Keratinocyte (primary cell): ENCODE results near the gene TRAF3. TPM values are rescaled to one million over a fixed set of nuclear protein-coding genes. Genes with fewer than 3 reads are reported as not detected.

ENCODE experiments used
- DNase-seq: peaks from one replicate; pipeline ENCODE4 v3.0.0-alpha.2; 2011; ENCODE audit warnings: low read depth, missing footprints, low spot score
- FAIRE-seq: peaks from 2 replicates; lab custom pipeline; 2011; peaks lifted over from hg19 to GRCh38; lab: Jason Lieb, UNC
- H2AFZ ChIP-seq: 2 replicates; pipeline ENCODE4 v1.6.0; 2012; ENCODE audit warnings: low read length, control low read depth, inconsistent platforms; ENCODE audit not compliant: control insufficient read depth
- H3K27ac ChIP-seq: 2 replicates; pipeline ENCODE4 v1.5.1; 2011; ENCODE audit warnings: low read length; ENCODE audit not compliant: control insufficient read depth, insufficient read depth
- H3K27me3 ChIP-seq: 3 replicates; pipeline ENCODE4 v1.6.0; 2011; ENCODE audit warnings: low read length; ENCODE audit not compliant: control insufficient read depth, insufficient read depth; ENCODE audit errors: extremely low read depth
- H3K36me3 ChIP-seq, 2 experiments: 2 replicates in 1 of 2; 3 replicates in 1 of 2; pipeline ENCODE4 v1.5.1; 2011; ENCODE audit warnings: low read length in 2 of 2, mild to moderate bottlenecking in 1 of 2; ENCODE audit not compliant: control insufficient read depth in 2 of 2, insufficient read depth in 2 of 2; ENCODE audit errors: extremely low read depth in 1 of 2
- H3K4me1 ChIP-seq: 3 replicates; pipeline ENCODE4 v1.5.1; 2011; ENCODE audit warnings: low read length; ENCODE audit not compliant: control insufficient read depth, insufficient read depth; ENCODE audit errors: extremely low read depth
- H3K4me2 ChIP-seq: 3 replicates; pipeline ENCODE4 v1.6.0; 2011; ENCODE audit warnings: low read depth, low read length; ENCODE audit not compliant: control insufficient read depth, insufficient read depth; ENCODE audit errors: extremely low read depth
- H3K4me3 ChIP-seq, 3 experiments: fragments of 200-600 bp in 1 of 3; sonication (generic) in 1 of 3; 2 replicates in 2 of 3; 3 replicates in 1 of 3; pipeline ENCODE4 v1.5.1; 2011 to 2016; ENCODE audit warnings: low read length in 3 of 3, mild to moderate bottlenecking in 3 of 3, control low read depth in 2 of 3, inconsistent platforms in 1 of 3, low read depth in 1 of 3, mixed read lengths in 1 of 3, mixed run types in 1 of 3, moderate library complexity in 1 of 3; ENCODE audit not compliant: control insufficient read depth in 2 of 3, insufficient read depth in 2 of 3; ENCODE audit errors: extremely low read depth in 1 of 3
- H3K79me2 ChIP-seq: 2 replicates; pipeline ENCODE4 v1.6.0; 2012; ENCODE audit warnings: low read length; ENCODE audit not compliant: control insufficient read depth, insufficient read depth
- H3K9ac ChIP-seq: 3 replicates; pipeline ENCODE4 v1.6.0; 2011; ENCODE audit warnings: low read length; ENCODE audit not compliant: control insufficient read depth, insufficient read depth; ENCODE audit errors: extremely low read depth
- H3K9me1 ChIP-seq: 3 replicates; pipeline ENCODE4 v1.6.0; 2011; ENCODE audit warnings: low read length; ENCODE audit not compliant: control insufficient read depth, insufficient read depth; ENCODE audit errors: extremely low read depth
- H3K9me3 ChIP-seq: 2 replicates; pipeline ENCODE4 v1.5.1; 2012; ENCODE audit warnings: low read depth, low read length; ENCODE audit not compliant: control insufficient read depth
- H4K20me1 ChIP-seq: 3 replicates; pipeline ENCODE4 v1.6.0; 2011; ENCODE audit warnings: low read length; ENCODE audit not compliant: control insufficient read depth, insufficient read depth; ENCODE audit errors: extremely low read depth
- CTCF ChIP-seq, 3 experiments: IDR thresholded peaks in 1 of 3; conservative IDR thresholded peaks in 1 of 3; optimal IDR thresholded peaks in 1 of 3; 2 replicates in 2 of 3; 3 replicates in 1 of 3; pipeline versions ENCODE3 to v1.5.1; 2011; ENCODE audit warnings: low read length in 3 of 3, mild to moderate bottlenecking in 3 of 3, moderate library complexity in 2 of 3, control low read depth in 1 of 3, inconsistent platforms in 1 of 3; ENCODE audit not compliant: insufficient read depth in 2 of 3; ENCODE audit errors: extremely low read depth in 1 of 3
- EZH2 ChIP-seq: IDR thresholded peaks from one replicate; pipeline ENCODE4 v1.6.1; 2012; ENCODE audit warnings: inconsistent platforms, mild to moderate bottlenecking, low read length, moderate library complexity
- dilution Hi-C: fragments of 300-500 bp; cut with MboI; formaldehyde crosslinking; loops from one replicate; pipeline ENCODE4 v1.7.0; 2020; ENCODE audit warnings: low sequenced_read_pairs; ENCODE audit not compliant: extremely low pct_ligation_motif_present
- polyA plus RNA-seq, 5 experiments: library from polyadenylated mRNA; depleted of rRNA in 3 of 5; stranded (reverse) in 3 of 5; stranded (forward) in 1 of 5; unstranded in 1 of 5; fragments of >200 nt; gene quantifications; 1 replicate in 1 of 5; 2 replicates in 3 of 5; 3 replicates in 1 of 5; pipeline versions ENCODE4 v1.2.1 to v1.2.3, GENCODE V29; 2011 to 2012; ENCODE audit warnings: missing spikeins in 2 of 5, low read depth in 1 of 5, low replicate concordance in 1 of 5
- small RNA-seq, 3 experiments: library from RNA; depleted of rRNA; stranded (forward); fragments of <200 nt; gene quantifications; one replicate each; pipeline ENCODE3, GENCODE V24; 2012; ENCODE audit warnings: low read depth in 3 of 3, low replicate concordance in 1 of 3; ENCODE audit not compliant: insufficient read length in 3 of 3

TRAF3 gene
- polyA plus RNA-seq, 1 donor (not counting 4 experiments of a cell fraction or from before 2014, with no cell fraction given): 12.5 TPM

GRCh38 chr14:102957222-102957621 lies 180.0 kb downstream of the TRAF3 start:
- no peak overlapping the region for H3K4me3 ChIP-seq
- peaks cover 39 to 46% of the 10 kb centered on the region in 2 experiments for H3K36me3 ChIP-seq
- H4K20me1 ChIP-seq: no peaks in the 10 kb centered on the region
- no peaks in the 10 kb centered on the region for H3K9me3 ChIP-seq
- dilution Hi-C loops: no loop called here
- FAIRE-seq (no peak), DNase-seq (no peak)
- no peak for TF ChIP-seq CTCF (optimal IDR thresholded peaks at IDR 0.05 in 1 of 3, IDR thresholded peaks at IDR 0.05 in 1 of 3, conservative IDR thresholded peaks at IDR 0.05 in 1 of 3; ENCODE audit: extremely low read depth in 1 of 3, insufficient read depth in 2 of 3, low read length in 3 of 3)
- no peak for TF ChIP-seq EZH2
- H3K4me1 ChIP-seq: no peaks in the 10 kb centered on the region
- no peak overlapping the region for H3K27ac ChIP-seq
- no peak overlapping the region for H2AFZ ChIP-seq
- H3K79me2 ChIP-seq: no peaks in the 10 kb centered on the region
- no peaks in the 10 kb centered on the region for H3K9me1 ChIP-seq
- no peak overlapping the region for H3K9ac ChIP-seq
- H3K27me3 ChIP-seq: no peaks in the 10 kb centered on the region
- no peak overlapping the region for H3K4me2 ChIP-seq

- FAIRE-seq: no peak
- dilution Hi-C loops: no loop called here
- Histone ChIP-seq H3K4me1 (no peaks in the 10 kb centered on the region), H3K79me2 (no peaks in the 10 kb centered on the region), H3K9me1 (no peaks in the 10 kb centered on the region), H3K36me3 (peaks cover 37 to 43% of the 10 kb centered on the region in 2 experiments), H3K9me3 (no peaks in the 10 kb centered on the region), H3K4me3 (no peak overlapping the region), H3K4me2 (no peak overlapping the region), H3K9ac (no peak overlapping the region), H2AFZ (no peak overlapping the region), H4K20me1 (no peaks in the 10 kb centered on the region), H3K27me3 (no peaks in the 10 kb centered on the region), H3K27ac (no peak overlapping the region)
- no peak for TF ChIP-seq CTCF (optimal IDR thresholded peaks at IDR 0.05 in 1 of 3, IDR thresholded peaks at IDR 0.05 in 1 of 3, conservative IDR thresholded peaks at IDR 0.05 in 1 of 3; ENCODE audit: extremely low read depth in 1 of 3, insufficient read depth in 2 of 3, low read length in 3 of 3)
- TF ChIP-seq EZH2: no peak
- DNase-seq: no peak
Observed at GRCh38 chr14:102958461-102958860, 181.2 kb downstream of the TRAF3 start.

Small RNA genes within 50 kb of the gene (small RNA-seq; reads per million reads assigned to genes)
- 0 reads per million in 3 experiments for gene RNU6-1316P

Other genes starting within 250 kb of the TRAF3 start
- 19.7 to 29.8 TPM (median 27.0 TPM) in 3 replicates for gene RCOR1, start 184.8 kb upstream of the TRAF3 start, polyA plus RNA-seq
- 0.14 to 0.31 TPM (median 0.22 TPM) in 3 replicates for gene AMN, start 145.2 kb downstream of the TRAF3 start, polyA plus RNA-seq